ENCODE results near the gene PAK5.

Gene PAK5

DNA sequence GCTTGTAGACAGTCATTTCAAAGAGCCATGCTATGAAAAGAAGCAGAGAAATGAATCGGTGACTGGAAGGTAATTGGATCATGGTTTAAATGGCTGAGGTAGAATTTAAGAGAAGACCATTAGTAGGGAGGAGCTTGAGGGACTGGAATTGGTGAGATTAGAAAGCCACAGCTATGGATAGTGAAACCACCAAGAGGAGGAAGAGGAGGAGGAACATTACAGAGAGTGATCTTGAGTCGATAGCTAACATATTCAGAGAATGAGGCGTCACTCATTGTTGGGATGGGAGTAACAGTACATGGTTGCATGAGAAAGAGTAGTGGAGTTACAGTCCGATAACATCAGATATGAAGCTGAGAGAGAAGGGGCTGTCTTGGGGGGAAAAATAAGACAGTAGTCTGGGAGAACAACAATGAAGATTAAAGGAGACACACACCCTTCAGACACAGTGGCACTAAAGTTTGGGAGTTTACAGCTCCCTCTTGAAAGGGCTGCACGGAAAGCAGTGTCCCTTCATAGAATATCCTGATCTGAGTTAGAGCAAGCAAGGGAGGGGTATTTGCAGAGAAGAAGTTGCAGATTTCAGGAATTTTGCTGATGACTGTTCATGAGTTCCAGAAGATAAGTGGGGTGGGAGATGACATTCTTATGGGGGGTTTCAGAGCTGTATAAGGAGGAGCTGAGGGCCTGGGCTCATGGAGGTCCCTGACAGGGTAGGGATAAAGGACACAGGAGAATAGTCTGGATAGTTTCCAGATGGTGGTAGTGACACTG, 339.6 kb downstream of the PAK5 start:
- no peak for FAIRE-seq
- DNase-seq (ENCODE audit: insufficient read length, low spot score), result no peak
- TF ChIP-seq POLR2A (IDR thresholded peaks at IDR 0.05; ENCODE audit: low read depth, low read length), result no peak

DNA sequence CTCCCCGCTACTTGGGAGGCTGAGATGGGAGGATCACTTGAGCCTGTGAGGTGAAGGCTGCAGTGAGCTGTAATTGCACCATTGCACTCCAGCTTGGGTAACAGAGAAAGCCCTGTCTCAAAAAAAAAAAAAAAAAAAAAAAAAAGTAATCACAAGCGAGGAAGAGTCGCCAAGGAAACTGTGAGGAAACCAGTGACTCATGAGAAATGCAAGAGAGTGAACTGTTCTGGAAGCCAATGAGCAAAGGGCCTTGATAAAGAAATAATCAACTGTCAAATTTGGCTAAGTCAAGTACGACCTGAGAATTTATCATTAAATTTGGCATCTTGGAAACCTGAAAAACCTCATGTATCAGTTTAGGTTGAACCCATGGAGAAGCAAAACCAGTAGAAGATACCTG, 340.6 kb downstream of the PAK5 start:
- no peak for FAIRE-seq
- DNase-seq (ENCODE audit: insufficient read length, low spot score), result no peak
- TF ChIP-seq POLR2A (IDR thresholded peaks at IDR 0.05; ENCODE audit: low read depth, low read length), result no peak

DNA sequence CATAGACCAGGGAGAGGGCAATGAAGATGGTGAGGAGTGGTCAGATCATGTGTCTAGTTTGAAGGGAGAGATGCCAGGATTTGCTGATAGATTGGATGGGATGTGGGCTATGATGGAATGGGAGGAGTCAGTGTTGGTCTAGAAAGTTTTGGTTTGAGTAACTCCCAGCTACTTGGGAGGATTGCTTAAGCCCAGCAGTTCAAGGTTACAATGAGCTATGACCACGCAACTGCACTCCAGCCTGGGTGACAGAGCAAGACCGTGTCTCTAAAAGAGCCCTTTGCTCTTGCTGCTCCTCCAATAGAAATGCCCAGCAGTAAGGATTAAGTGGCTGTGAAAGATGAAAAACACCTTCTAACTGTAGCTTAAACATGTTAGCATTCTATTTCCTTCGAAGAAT, 342.7 kb downstream of the PAK5 start:
- FAIRE-seq (no peak), DNase-seq (ENCODE audit: insufficient read length, low spot score) (no peak)
- TF ChIP-seq POLR2A (IDR thresholded peaks at IDR 0.05; ENCODE audit: low read depth, low read length), result no peak

DNA sequence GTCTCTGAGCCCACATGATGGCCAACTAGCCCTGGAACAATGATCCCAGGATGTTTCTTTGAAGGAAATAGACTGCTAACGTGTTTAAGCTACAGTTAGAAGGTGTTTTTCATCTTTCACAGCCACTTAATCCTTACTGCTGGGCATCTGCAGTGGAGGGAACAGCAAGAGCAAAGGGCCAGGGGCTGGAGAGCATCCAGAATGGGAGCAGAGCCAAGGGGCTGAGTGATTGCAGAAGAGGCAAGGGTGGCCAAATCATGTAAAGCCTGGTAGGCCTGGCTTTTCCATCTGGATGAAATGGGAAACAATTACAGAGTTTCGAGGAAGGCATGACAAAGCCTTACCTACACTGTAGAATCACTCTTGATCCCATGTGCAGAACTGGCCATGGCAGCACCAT, 343.2 kb downstream of the PAK5 start:
- no peak for TF ChIP-seq POLR2A (IDR thresholded peaks at IDR 0.05; ENCODE audit: low read depth, low read length)
- no peak for DNase-seq (ENCODE audit: insufficient read length, low spot score)
- FAIRE-seq, result no peak

DNA sequence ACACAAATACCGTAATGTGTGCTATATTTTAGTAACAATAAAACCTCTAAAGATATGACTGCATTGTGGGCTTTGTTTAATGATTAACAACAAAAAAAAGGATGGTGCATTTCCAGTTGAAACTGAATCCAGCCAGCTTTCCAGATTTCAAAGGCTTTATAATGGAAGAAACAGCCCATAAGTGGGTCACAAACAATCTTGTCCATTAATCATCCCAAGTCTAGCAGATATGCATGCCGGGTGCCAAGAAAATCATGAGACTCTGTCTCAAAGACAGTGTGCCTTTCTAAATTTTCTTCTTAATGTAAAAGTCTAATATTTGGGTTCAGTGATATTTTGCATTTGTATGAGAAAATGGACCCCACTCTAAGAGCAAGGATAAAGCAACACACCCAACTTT, 345.1 kb downstream of the PAK5 start:
- TF ChIP-seq POLR2A (IDR thresholded peaks at IDR 0.05; ENCODE audit: low read depth, low read length), result no peak
- no peak for DNase-seq (ENCODE audit: insufficient read length, low spot score)
- no peak for FAIRE-seq

DNA sequence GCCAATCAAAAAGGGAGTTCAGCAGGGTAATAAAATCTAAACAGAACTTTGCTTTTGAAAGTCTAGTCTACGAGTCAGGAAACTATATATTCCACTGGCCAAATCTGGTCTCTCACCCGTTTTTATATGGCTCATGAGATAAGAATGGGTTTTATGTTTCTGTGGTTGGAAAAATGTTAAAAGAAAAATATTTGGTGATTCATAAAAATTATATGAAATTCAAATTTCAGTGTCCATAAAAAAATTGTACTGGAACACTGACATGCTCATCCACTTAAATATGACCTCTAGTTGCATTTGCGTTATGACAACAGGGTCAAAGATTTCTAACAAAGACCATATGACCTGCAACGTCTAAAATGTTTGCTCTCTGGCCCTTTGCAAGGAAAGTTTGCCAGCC, 346.8 kb downstream of the PAK5 start:
- FAIRE-seq, result no peak
- no peak for DNase-seq (ENCODE audit: insufficient read length, low spot score)
- no peak for TF ChIP-seq POLR2A (IDR thresholded peaks at IDR 0.05; ENCODE audit: low read depth, low read length)

DNA sequence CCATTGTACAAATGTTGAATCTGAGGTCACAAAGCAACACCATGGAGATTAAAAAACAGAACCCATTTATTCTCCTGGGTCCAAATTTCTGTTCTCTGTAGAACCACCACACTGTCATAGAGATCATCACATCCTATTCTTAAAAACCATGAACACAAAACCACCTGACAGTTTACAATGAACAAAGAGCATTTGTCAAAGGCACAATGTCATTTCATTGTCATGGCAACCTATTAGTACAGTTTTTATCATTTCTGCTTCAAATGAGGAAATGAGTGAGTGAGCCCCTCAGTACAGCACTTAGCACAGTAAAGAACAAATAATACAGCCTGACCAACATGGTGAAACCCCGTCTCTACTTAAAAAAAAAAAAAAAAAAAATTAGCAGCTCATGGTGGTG, 347.6 kb downstream of the PAK5 start:
- TF ChIP-seq POLR2A (IDR thresholded peaks at IDR 0.05; ENCODE audit: low read depth, low read length), result no peak
- FAIRE-seq (no peak), DNase-seq (ENCODE audit: insufficient read length, low spot score) (no peak)

DNA sequence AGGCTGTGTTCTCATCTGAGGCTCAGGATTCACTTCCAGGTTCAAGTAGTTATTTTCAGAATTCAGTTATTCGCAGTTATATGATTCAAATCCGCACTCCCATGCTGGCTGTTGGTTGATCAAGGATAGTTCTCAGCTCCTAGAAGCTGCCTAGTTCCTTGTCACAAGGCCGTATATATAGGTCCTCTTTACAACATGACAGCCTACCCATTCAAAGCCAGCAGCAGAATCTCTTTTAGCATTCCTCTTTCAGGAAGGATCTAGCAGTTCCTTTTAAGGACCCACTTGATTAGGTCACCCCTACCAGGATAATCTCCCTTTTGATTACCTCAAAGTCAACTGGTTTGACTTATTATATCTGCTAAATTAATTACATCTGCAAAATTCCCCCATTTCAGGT, 348.2 kb downstream of the PAK5 start:
- FAIRE-seq (no peak), DNase-seq (ENCODE audit: insufficient read length, low spot score) (no peak)
- no peak for TF ChIP-seq POLR2A (IDR thresholded peaks at IDR 0.05; ENCODE audit: low read depth, low read length)

DNA sequence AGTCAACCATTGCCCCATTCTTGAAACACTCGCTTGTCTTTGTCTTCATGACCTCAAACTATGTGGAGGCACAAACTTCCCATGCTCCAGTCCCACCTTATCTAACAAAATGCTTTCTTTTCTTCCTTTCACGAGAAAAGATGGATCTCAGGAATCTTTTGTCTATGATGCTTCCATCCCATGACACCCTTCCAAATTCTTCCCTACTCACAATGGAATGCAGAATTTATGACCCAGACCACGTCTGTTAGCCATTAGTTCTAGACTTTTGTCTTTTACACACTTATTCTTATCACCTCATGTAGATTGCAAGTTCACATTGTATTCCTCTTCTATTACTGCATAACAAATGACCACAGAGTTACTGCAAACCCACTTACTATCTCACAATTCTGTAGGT, 348.7 kb downstream of the PAK5 start:
- DNase-seq (ENCODE audit: insufficient read length, low spot score), result no peak
- TF ChIP-seq POLR2A (IDR thresholded peaks at IDR 0.05; ENCODE audit: low read depth, low read length), result no peak
- FAIRE-seq, result no peak

DNA sequence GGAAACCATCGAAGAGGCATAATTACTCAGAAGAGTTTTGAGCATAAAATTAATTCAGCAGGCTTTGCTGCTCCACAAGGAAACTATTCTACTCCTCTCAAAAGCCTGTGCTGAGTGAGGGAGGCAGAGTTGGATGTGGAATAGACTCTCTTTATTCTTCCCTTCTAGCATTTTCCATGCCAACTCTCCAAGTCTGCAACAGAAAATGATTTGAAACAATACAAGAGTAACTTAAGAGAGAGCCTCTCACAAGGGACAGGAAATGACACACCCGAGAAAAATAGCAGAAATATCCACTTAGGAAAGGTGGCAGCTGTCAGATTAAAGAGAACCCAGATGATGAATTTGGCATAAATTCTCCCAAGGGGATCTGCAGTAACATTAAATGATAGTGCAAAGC, 350.8 kb downstream of the PAK5 start:
- TF ChIP-seq POLR2A (IDR thresholded peaks at IDR 0.05; ENCODE audit: low read depth, low read length), result no peak
- FAIRE-seq (no peak), DNase-seq (ENCODE audit: insufficient read length, low spot score) (no peak)
